SK-N-MC (cell line): ENCODE measurements around the gene CCT3.

Experiments used
- DNase-seq: peaks from one replicate; pipeline ENCODE4 v3.0.0-alpha.2; 2011; ENCODE audit warnings: low read depth, low spot score
- H3K27ac ChIP-seq: fragments of 200-600 bp; sonication (generic); 2 replicates; pipeline ENCODE4 v1.5.1; 2016; ENCODE audit warnings: mixed run types
- H3K36me3 ChIP-seq: fragments of 200-600 bp; sonication (generic); 2 replicates; pipeline ENCODE4 v1.6.1; 2017; ENCODE audit warnings: antibody characterized with exemption, low read length, mixed read lengths; ENCODE audit not compliant: insufficient read depth
- H3K4me3 ChIP-seq: fragments of 200-600 bp; sonication (generic); 2 replicates; pipeline ENCODE4 v1.5.1; 2016
- H3K9ac ChIP-seq: fragments of 200-600 bp; sonication (generic); 2 replicates; pipeline ENCODE4 v1.8.0; 2017; ENCODE audit warnings: mixed run types, mixed read lengths; ENCODE audit not compliant: insufficient read length
- H3K9me3 ChIP-seq: fragments of 200-600 bp; sonication (generic); 2 replicates; pipeline ENCODE4 v1.6.1; 2017; ENCODE audit warnings: low read depth, mild to moderate bottlenecking, antibody characterized with exemption, low read length, moderate library complexity, mixed read lengths
- EZH2 ChIP-seq: fragments of 200-600 bp; sonication (generic); IDR thresholded peaks from one replicate; pipeline ENCODE4 v1.6.1; 2017; ENCODE audit warnings: antibody characterized with exemption
- FOXP2 ChIP-seq: optimal IDR thresholded peaks from 2 replicates; pipeline ENCODE3; 2011; ENCODE audit warnings: mild to moderate bottlenecking, moderate library complexity; ENCODE audit not compliant: insufficient read depth; ENCODE audit errors: extremely low read length, control extremely low read depth
- POLR2AphosphoS5 ChIP-seq: IDR thresholded peaks from 2 replicates; pipeline ENCODE4 v1.6.1; 2012; ENCODE audit warnings: mild to moderate bottlenecking, low read depth, low read length, borderline replicate concordance

The CCT3 gene

DNA sequence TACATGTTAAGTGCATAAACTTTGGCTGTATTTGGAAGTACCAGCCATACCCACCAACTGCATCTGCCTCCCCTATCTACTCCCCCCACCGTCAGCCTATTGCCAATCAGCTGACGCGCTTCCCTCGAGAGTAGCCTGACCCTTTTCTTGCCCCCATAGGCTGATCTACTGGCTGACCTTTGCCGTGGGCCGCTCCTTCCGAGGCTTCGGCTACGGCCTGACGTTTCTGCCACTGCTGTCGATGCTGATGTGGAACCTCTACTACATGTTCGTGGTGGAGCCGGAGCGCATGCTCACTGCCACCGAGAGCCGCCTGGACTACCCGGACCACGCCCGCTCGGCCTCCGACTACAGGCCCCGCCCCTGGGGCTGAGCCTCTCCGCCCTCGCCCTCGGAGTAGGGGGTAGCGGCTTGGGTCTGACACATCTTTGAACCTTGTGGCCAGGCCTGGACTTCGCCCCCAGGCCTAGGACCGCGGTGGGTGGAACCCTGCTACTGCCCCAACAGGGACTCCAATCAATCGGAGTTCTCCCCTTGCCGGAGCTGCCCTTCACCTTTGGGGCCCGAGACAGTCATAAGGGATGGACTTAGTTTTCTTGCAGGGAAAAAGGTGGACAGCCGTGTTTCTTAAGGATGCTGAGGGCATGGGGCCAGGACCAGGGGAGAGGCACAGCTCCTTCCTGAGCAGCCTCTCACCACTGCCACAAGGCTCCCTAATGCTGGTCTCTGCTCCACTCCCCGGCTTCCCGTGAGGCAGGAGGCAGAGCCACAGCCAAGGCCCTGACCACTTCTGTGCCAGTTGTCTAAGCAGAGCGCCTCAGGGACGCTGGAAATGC lies 46.6 kb downstream of the CCT3 start:
- no peaks in the 10 kb centered on the region; the same call in 1 of the 2 replicates for H3K36me3 ChIP-seq
- no peak overlapping the region for H3K9ac ChIP-seq
- TF ChIP-seq EZH2 (no peak), FOXP2 (no peak)
- no peak for DNase-seq
- H3K9me3 ChIP-seq = no peaks in the 10 kb centered on the region
- H3K27ac ChIP-seq = no peak overlapping the region
- no peak overlapping the region for H3K4me3 ChIP-seq

DNA sequence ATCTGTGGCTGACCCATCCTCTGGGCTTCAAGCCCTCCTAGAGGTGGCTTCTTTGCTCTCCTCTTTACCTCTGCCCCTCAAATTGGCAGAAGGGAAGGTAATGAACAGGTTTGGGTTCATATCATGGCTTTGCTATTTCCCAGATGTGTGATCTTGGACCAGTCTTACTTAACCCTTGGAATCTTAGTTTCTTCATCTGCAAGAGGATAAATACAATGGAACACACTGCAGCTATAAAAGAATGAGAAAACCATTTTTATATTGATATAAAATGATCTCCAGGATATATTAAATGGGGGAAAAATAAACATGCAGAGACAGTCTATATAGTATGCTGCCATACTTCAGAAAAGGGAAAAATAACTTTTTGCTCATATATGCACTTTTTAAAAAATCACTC lies 48.2 kb downstream of the CCT3 start:
- peak overlapping the region; percentile 50 for H3K27ac ChIP-seq
- DNase-seq = no peak
- no peak overlapping the region for H3K9ac ChIP-seq
- no peak for TF ChIP-seq POLR2AphosphoS5
- no peak for TF ChIP-seq FOXP2
- no peak for TF ChIP-seq EZH2
- H3K9me3 ChIP-seq = no peaks in the 10 kb centered on the region
- no peaks in the 10 kb centered on the region; the same call in 1 of the 2 replicates for H3K36me3 ChIP-seq
- no peak overlapping the region for H3K4me3 ChIP-seq

DNA sequence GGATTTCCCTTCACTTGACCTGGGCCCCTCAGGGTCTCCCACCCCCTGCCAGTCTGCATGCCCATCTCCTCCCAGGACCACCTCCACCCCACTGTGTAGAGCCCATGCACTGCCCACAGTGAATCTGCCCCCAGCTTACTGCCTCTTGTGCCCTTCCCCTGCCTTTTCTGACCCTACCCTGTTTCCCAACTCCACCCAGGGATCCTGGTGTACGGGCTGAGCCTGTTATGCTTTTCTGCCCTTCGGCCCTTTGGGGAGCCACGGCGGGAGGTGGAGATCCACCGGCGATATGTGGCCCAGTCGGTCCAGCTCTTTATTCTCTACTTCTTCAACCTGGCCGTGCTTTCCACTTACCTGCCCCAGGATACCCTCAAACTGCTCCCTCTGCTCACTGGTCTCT lies 52.0 kb downstream of the CCT3 start:
- H3K27ac ChIP-seq = no peak overlapping the region
- H3K4me3 ChIP-seq = no peak overlapping the region
- H3K36me3 ChIP-seq = no peaks in the 10 kb centered on the region
- TF ChIP-seq FOXP2 (no peak), EZH2 (no peak), POLR2AphosphoS5 (no peak)
- DNase-seq = no peak
- H3K9me3 ChIP-seq = no peaks in the 10 kb centered on the region
- H3K9ac ChIP-seq = no peak overlapping the region

DNA sequence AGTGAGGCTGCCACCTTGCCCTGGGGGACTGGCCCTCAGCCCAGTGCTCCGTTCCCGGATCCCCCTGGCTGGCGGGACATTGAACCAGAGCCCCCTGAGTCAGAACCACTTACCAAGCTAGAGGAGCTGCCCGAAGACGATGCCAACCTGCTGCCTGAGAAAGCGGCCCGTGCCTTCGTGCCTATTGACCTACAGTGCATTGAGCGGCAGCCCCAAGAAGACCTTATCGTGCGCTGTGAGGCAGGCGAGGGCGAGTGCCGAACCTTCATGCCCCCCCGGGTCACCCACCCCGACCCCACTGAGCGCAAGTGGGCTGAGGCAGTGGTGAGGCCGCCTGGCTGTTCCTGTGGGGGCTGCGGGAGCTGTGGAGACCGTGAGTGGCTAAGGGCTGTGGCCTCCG lies 52.7 kb downstream of the CCT3 start:
- no peak overlapping the region for H3K4me3 ChIP-seq
- DNase-seq = no peak
- peaks cover 5% of the 10 kb centered on the region for H3K36me3 ChIP-seq
- TF ChIP-seq FOXP2 (no peak), POLR2AphosphoS5 (no peak), EZH2 (no peak)
- no peak overlapping the region for H3K27ac ChIP-seq
- H3K9ac ChIP-seq = no peak overlapping the region
- no peaks in the 10 kb centered on the region for H3K9me3 ChIP-seq

DNA sequence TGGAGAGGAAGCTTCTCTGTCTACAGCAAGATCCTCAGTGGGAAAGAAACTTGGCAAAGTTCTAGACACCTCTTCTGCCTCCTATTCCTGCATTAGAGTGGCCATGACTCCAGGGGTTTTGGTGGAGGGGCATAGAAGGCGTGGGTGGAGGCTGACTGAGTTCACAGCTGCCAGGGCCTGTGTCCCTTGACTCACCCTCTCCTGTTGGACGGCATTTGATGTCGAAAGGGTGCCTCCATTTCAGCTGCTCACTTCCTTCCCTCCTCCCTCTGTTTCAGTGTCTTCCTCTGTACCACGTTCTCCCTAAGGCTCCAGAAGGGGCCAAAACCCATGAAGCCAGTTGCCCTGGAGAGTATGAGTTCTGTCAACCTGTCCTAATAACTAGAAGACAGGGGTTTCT lies 53.3 kb downstream of the CCT3 start:
- H3K9me3 ChIP-seq = no peaks in the 10 kb centered on the region
- no peak overlapping the region for H3K9ac ChIP-seq
- no peak for TF ChIP-seq EZH2
- no peak for TF ChIP-seq FOXP2
- TF ChIP-seq POLR2AphosphoS5 = no peak
- no peak overlapping the region for H3K27ac ChIP-seq
- H3K4me3 ChIP-seq = no peak overlapping the region
- H3K36me3 ChIP-seq = peaks cover 12% of the 10 kb centered on the region
- no peak for DNase-seq

DNA sequence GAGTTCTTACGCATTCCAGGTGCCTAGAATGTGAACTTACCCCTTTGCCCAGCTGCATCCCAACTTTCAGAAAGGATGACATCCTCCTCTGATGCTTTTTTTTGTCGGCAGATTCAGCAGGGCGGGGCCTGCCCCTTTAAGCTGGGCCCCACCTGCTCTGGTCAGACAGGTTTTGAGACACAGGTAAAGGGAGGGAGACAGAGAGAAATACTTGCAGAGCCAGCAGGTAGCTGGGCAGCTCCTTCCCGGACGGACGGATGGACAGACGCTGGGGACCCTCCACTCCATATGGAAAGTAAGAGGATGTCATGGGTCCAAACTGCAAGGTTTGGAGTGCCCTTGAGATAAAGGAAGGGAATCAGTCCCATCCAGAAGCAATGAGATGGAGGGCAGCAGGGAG lies 54.0 kb downstream of the CCT3 start, which contains the start of gene TMEM79:
TMEM79 (plus strand) TSS at position 214 of the 400 bp plus-strand sequence. CDS start 902 bp downstream, outside the sequence.
- Histone ChIP-seq H3K36me3 (peaks cover 18% of the 10 kb centered on the region), H3K9ac (peak within 1 kb of the TSS; percentile 98), H3K9me3 (no peaks in the 10 kb centered on the region), H3K4me3 (peak within 1 kb of the TSS; percentile 87), H3K27ac (peak within 1 kb of the TSS; percentile 9; the same call in 1 of the 2 replicates)
- no peak for DNase-seq
- no peak for TF ChIP-seq FOXP2
- TF ChIP-seq POLR2AphosphoS5 = no peak

DNA sequence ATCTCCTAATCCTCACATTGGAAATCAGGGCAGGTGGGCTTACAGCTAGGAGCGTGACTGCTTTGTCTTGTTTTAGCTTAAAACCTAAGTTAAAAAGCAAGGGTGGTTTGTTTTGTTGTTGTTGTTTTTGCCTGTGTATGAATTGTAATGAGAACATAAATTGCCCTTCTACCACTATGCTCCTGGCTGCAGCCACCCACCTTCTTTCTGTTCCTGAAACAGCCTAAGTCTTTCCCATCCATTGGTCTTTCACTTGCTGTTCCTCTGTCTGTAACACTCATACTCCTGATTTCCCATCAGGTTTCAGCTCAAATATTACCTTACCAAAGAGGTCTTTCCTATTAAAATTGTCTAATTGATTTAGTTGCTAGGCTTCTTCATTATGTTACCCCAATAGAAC lies 54.6 kb downstream of the CCT3 start:
- H3K27ac ChIP-seq = no peak overlapping the region

DNA sequence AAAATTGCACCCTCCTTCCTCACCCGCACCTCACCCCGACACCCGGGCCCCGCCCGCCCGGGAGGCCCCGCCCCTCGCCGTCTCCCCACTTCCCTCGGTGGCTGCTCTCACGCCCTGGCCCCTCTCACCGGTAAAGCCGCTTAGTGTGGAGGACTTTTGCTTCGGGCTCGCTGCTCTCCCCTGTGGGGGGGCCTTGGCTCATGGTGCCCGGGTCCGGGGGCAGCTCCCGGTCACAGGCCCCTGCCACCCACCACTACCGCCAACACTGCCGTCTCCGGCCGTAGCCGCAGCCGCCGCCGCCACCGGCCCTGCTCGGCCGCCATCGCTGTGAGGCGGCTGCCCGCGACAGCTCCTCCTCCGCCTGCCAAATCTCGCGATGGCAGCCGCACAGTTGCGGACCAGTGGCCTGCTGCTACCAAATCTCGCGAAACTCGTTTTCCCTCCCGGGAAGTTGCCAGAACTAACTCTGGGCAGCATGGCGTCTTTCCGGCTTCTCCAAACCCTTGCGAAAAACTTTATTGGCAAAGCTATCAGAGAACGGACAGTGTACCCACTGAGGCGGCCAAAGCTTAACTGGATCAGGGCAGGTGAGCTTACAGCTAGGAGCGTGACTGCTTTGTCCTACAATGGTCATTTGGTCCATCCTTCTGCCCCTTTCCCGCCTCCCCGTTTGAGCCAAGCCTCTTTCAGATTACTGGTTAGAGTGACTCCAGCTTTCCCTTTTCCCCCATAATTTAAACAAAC lies 55.4 kb downstream of the CCT3 start, which contains the start of gene SMG5:
SMG5 (minus strand) TSS at position 347 of the 744 bp plus-strand sequence; CDS start at position 202, 145 bp downstream.
- H3K4me3 ChIP-seq = peak within 1 kb of the TSS; percentile 87
- TF ChIP-seq FOXP2 (no peak), POLR2AphosphoS5 (peak; percentile 95)

More for the DNA sequence above, 54.6 kb downstream of the CCT3 start:
- peaks cover 24% of the 10 kb centered on the region for H3K36me3 ChIP-seq
- H3K9me3 ChIP-seq = no peaks in the 10 kb centered on the region
- H3K9ac ChIP-seq = peak overlapping the region; percentile 98
- TF ChIP-seq FOXP2 (no peak), EZH2 (no peak), POLR2AphosphoS5 (no peak)
- H3K4me3 ChIP-seq = peak overlapping the region; percentile 87
- DNase-seq = no peak

More for the DNA sequence above, 55.4 kb downstream of the CCT3 start, which contains the start of gene SMG5:
- Histone ChIP-seq H3K36me3 (peaks cover 32% of the 10 kb centered on the region), H3K9ac (peak within 1 kb of the TSS; percentile 98), H3K27ac (peak within 1 kb of the TSS; percentile 90), H3K9me3 (no peaks in the 10 kb centered on the region)
- peak; percentile 98 for DNase-seq
